Ishikawa (cell line): ENCODE measurements around the gene SCN4B.

ENCODE experiments used
- CEBPB ChIP-seq: IDR thresholded peaks from 2 replicates; pipeline ENCODE4 v1.6.1; 2012
- CREB1 ChIP-seq: IDR thresholded peaks from 2 replicates; pipeline ENCODE4 v1.6.1; 2012; ENCODE audit warnings: low read depth
- EP300 ChIP-seq: IDR thresholded peaks from 2 replicates; pipeline ENCODE4 v1.6.1; 2012; ENCODE audit warnings: borderline replicate concordance
- REST ChIP-seq: IDR thresholded peaks from 2 replicates; pipeline ENCODE4 v1.6.1; 2012; ENCODE audit warnings: low read depth, mild to moderate bottlenecking
- TAF1 ChIP-seq: IDR thresholded peaks from 2 replicates; pipeline ENCODE4 v1.6.1; 2012; ENCODE audit warnings: low read depth, mild to moderate bottlenecking
- YY1 ChIP-seq: IDR thresholded peaks from 2 replicates; pipeline ENCODE4 v1.6.1; 2012; ENCODE audit warnings: low read depth
- ZBTB7A ChIP-seq: IDR thresholded peaks from 2 replicates; pipeline ENCODE4 v1.6.1; 2012; ENCODE audit warnings: low read depth
- TF ChIP-seq, protein P1 (sequence below): IDR thresholded peaks from 2 replicates; pipeline ENCODE4 v1.6.1; 2012

- TF ChIP-seq, protein P1, sequence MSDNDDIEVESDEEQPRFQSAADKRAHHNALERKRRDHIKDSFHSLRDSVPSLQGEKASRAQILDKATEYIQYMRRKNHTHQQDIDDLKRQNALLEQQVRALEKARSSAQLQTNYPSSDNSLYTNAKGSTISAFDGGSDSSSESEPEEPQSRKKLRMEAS, result no peak
- TF ChIP-seq REST (no peak), TAF1 (no peak), ZBTB7A (no peak), CEBPB (no peak), YY1 (no peak), EP300 (no peak), CREB1 (no peak)
Measured at GRCh38 chr11:118167906-118168305, 15.3 kb upstream of the SCN4B start.
